ENCODE results near the gene GPC6. TPM values are rescaled to one million over a fixed set of nuclear protein-coding genes. Genes with fewer than 3 reads are reported as not detected.

The GPC6 gene
- total and polyA plus RNA-seq, 10 donors, result 0.22 to 9.3 (median 4.5) TPM

- Histone ChIP-seq H3K36me3 (no peaks in the 10 kb centered on the region), H3K27me3 (replicated peaks in 1 of 7) (no peaks in the 10 kb centered on the region), H3K27ac (no peak overlapping the region), H3K4me1 (no peaks in the 10 kb centered on the region), H3K9me3 (peaks cover 0 to 37% (median 3%) of the 10 kb centered on the region in 8 donors), H3K4me3 (no peak overlapping the region)
- intact Hi-C loops (cut with DNase I; ENCODE audit: low total_unique reads), result no loop called here
- no peak for DNase-seq
- 85 to 92% (median 89%) methylated on average over 4 of the region's 4 CpGs for WGBS, 5 donors
- TF ChIP-seq POLR2A (IDR thresholded peaks at IDR 0.05) (no peak), POLR2AphosphoS5 (IDR thresholded peaks at IDR 0.05) (no peak), CTCF (IDR thresholded peaks at IDR 0.05 in 8 of 11, conservative IDR thresholded peaks at IDR 0.05 in 3 of 11) (no peak)
Measured at GRCh38 chr13:93341517-93341916, 114.9 kb downstream of the GPC6 start.

- H3K9me3 ChIP-seq, result peaks cover 0 to 37% (median 3%) of the 10 kb centered on the region in 8 donors
- intact Hi-C loops (cut with DNase I; ENCODE audit: low total_unique reads), result no loop called here
- no peaks in the 10 kb centered on the region for H3K27me3 ChIP-seq (replicated peaks in 1 of 7)
- H3K4me3 ChIP-seq, result no peak overlapping the region
- H3K4me1 ChIP-seq, result no peaks in the 10 kb centered on the region
- WGBS, 5 donors, result 65 to 85% (median 75%) methylated on average over 4 of the region's 4 CpGs
- H3K27ac ChIP-seq, result no peak overlapping the region
- H3K36me3 ChIP-seq, result no peaks in the 10 kb centered on the region
- TF ChIP-seq POLR2AphosphoS5 (IDR thresholded peaks at IDR 0.05), result no peak
- TF ChIP-seq CTCF (IDR thresholded peaks at IDR 0.05 in 8 of 11, conservative IDR thresholded peaks at IDR 0.05 in 3 of 11), result no peak
- DNase-seq, result no peak
Measured at GRCh38 chr13:93343097-93343496, 116.5 kb downstream of the GPC6 start.

- WGBS, 5 donors, result 58 to 75% (median 65%) methylated on average over 3 of the region's 3 CpGs
- no peak overlapping the region for H3K27ac ChIP-seq
- intact Hi-C loops (cut with DNase I; ENCODE audit: low total_unique reads), result no loop called here
- H3K4me1 ChIP-seq, result no peaks in the 10 kb centered on the region
- peaks cover 0 to 37% (median 3%) of the 10 kb centered on the region in 8 donors for H3K9me3 ChIP-seq
- no peaks in the 10 kb centered on the region for H3K36me3 ChIP-seq
- H3K27me3 ChIP-seq (replicated peaks in 1 of 7), result no peaks in the 10 kb centered on the region
- no peak for DNase-seq
- no peak overlapping the region for H3K4me3 ChIP-seq
- TF ChIP-seq POLR2AphosphoS5 (IDR thresholded peaks at IDR 0.05) (no peak), CTCF (IDR thresholded peaks at IDR 0.05 in 8 of 11, conservative IDR thresholded peaks at IDR 0.05 in 3 of 11) (no peak), POLR2A (IDR thresholded peaks at IDR 0.05) (no peak)
Measured at GRCh38 chr13:93344048-93344705, 117.6 kb downstream of the GPC6 start.

- TF ChIP-seq CTCF (IDR thresholded peaks at IDR 0.05 in 8 of 11, conservative IDR thresholded peaks at IDR 0.05 in 3 of 11) (no peak), POLR2AphosphoS5 (IDR thresholded peaks at IDR 0.05) (no peak), POLR2A (IDR thresholded peaks at IDR 0.05) (no peak)
- H3K9me3 ChIP-seq, result peaks cover 0 to 37% (median 3%) of the 10 kb centered on the region in 8 donors
- H3K27me3 ChIP-seq (replicated peaks in 1 of 7), result no peaks in the 10 kb centered on the region
- intact Hi-C loops (cut with DNase I; ENCODE audit: low total_unique reads), result no loop called here
- H3K4me3 ChIP-seq, result no peak overlapping the region
- no peaks in the 10 kb centered on the region for H3K4me1 ChIP-seq
- no peaks in the 10 kb centered on the region for H3K36me3 ChIP-seq
- no peak overlapping the region for H3K27ac ChIP-seq
- DNase-seq, result no peak
Measured at GRCh38 chr13:93345024-93345423, 118.4 kb downstream of the GPC6 start.
